Astrocyte (in vitro differentiated cells and primary cell): Measurements from ENCODE around the gene ABLIM2. TPM values are rescaled to one million over a fixed set of nuclear protein-coding genes. Genes with fewer than 3 reads are reported as not detected.

Experiments used
- DNase-seq: peaks from one replicate; pipeline ENCODE4 v3.0.0-alpha.2; 2010; ENCODE audit warnings: low read depth
- FAIRE-seq: peaks from 2 replicates; lab custom pipeline; 2011; peaks lifted over from hg19 to GRCh38; lab: Jason Lieb, UNC
- H2AFZ ChIP-seq: 2 replicates; pipeline ENCODE4 v1.6.0; 2012; ENCODE audit warnings: low read depth, low read length, inconsistent platforms
- H3K27ac ChIP-seq: 2 replicates; pipeline ENCODE4 v1.5.1; 2011; ENCODE audit warnings: low read depth, low read length, inconsistent platforms
- H3K27me3 ChIP-seq: 2 replicates; pipeline ENCODE4 v1.6.0; 2011; ENCODE audit warnings: low read length, inconsistent platforms; ENCODE audit not compliant: insufficient read depth
- H3K36me3 ChIP-seq: 2 replicates; pipeline ENCODE4 v1.5.1; 2011; ENCODE audit warnings: low read length, inconsistent platforms; ENCODE audit not compliant: insufficient read depth
- H3K4me1 ChIP-seq: 2 replicates; pipeline ENCODE4 v1.5.1; 2011; ENCODE audit warnings: low read length, inconsistent platforms; ENCODE audit not compliant: insufficient read depth
- H3K4me2 ChIP-seq: 2 replicates; pipeline ENCODE4 v1.6.0; 2012; ENCODE audit warnings: low read length, inconsistent platforms
- H3K4me3 ChIP-seq: 2 replicates; pipeline ENCODE4 v1.5.1; 2011; ENCODE audit warnings: low read depth, mild to moderate bottlenecking, low read length, inconsistent platforms; ENCODE audit not compliant: insufficient read depth
- H3K79me2 ChIP-seq: 2 replicates; pipeline ENCODE4 v1.6.0; 2012; ENCODE audit warnings: mild to moderate bottlenecking, low read length, inconsistent platforms; ENCODE audit not compliant: insufficient read depth
- H3K9ac ChIP-seq: 2 replicates; pipeline ENCODE4 v1.6.0; 2012; ENCODE audit warnings: mild to moderate bottlenecking, low read length, inconsistent platforms
- H3K9me3 ChIP-seq: 2 replicates; pipeline ENCODE4 v1.5.1; 2012; ENCODE audit warnings: low read depth, mild to moderate bottlenecking, low read length, inconsistent platforms; ENCODE audit not compliant: insufficient read depth
- H4K20me1 ChIP-seq: 2 replicates; pipeline ENCODE4 v1.6.0; 2012; ENCODE audit warnings: low read length, inconsistent platforms; ENCODE audit not compliant: insufficient read depth
- H3K27ac Mint-ChIP-seq: one replicate; pipeline ENCODE4 v1.8.0; 2021; ENCODE audit warnings: mild to moderate bottlenecking, mixed read lengths; ENCODE audit not compliant: unreplicated experiment
- H3K27me3 Mint-ChIP-seq: one replicate; pipeline ENCODE4 v1.8.0; 2021; ENCODE audit warnings: low read depth, mixed read lengths; ENCODE audit not compliant: unreplicated experiment
- H3K36me3 Mint-ChIP-seq: one replicate; pipeline ENCODE4 v1.8.0; 2021; ENCODE audit warnings: low read depth, mixed read lengths; ENCODE audit not compliant: unreplicated experiment
- H3K4me1 Mint-ChIP-seq: one replicate; pipeline ENCODE4 v1.8.0; 2021; ENCODE audit warnings: low read depth, mixed read lengths; ENCODE audit not compliant: unreplicated experiment
- H3K4me3 Mint-ChIP-seq: one replicate; pipeline ENCODE4 v1.8.0; 2021; ENCODE audit warnings: mild to moderate bottlenecking, moderate library complexity, mixed read lengths; ENCODE audit not compliant: unreplicated experiment
- H3K9me3 Mint-ChIP-seq: one replicate; pipeline ENCODE4 v1.8.0; 2021; ENCODE audit warnings: mild to moderate bottlenecking, mixed read lengths; ENCODE audit not compliant: unreplicated experiment
- EZH2 ChIP-seq: IDR thresholded peaks from 2 replicates; pipeline ENCODE4 v1.6.1; 2012; ENCODE audit warnings: mild to moderate bottlenecking, low read length, inconsistent platforms; ENCODE audit not compliant: insufficient read depth
- total RNA-seq: library from RNA; stranded (reverse); gene quantifications from 2 replicates; pipeline ENCODE4 v1.2.1, GENCODE V29; 2021
- TF ChIP-seq, protein P1 (sequence below): IDR thresholded peaks from 2 replicates; pipeline ENCODE4 v1.5.1; 2011; ENCODE audit warnings: low read depth, mild to moderate bottlenecking, inconsistent platforms, low read length, moderate library complexity; ENCODE audit not compliant: insufficient read depth

The ABLIM2 gene
- total RNA-seq, 1 donor from 2014 or later: 0.50 TPM

DNA sequence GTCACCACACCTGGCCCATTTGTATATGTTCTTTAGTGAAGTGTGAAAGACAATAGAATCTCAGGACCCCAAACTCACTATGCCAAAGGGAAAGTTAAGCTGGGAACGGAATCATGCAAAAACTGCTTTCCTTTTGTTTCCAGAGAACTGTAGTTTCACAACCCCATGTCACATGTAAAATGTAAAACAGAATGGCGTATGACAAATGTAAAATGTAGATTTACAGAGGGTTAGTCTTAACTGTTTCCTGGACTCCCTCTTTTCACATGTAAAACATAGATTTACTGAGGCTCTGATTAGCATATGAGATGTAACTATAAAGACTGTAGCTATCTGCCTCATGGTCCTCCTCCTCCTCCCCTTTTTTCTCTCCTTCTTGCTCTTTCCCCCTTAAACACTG lies 66.3 kb downstream of the ABLIM2 start:
- no peak overlapping the region for H3K27ac ChIP-seq
- H3K4me3 ChIP-seq: no peak overlapping the region
- H4K20me1 ChIP-seq: no peaks in the 10 kb centered on the region
- no peak overlapping the region for H3K4me2 ChIP-seq
- H2AFZ ChIP-seq: no peak overlapping the region
- Mint-ChIP-seq H3K36me3 (peaks cover 3% of the 10 kb centered on the region), H3K27me3 (peaks cover 22% of the 10 kb centered on the region), H3K27ac (no peak overlapping the region), H3K9me3 (peaks cover 14% of the 10 kb centered on the region), H3K4me3 (no peak overlapping the region), H3K4me1 (no peaks in the 10 kb centered on the region)
- no peak overlapping the region for H3K9ac ChIP-seq
- no peaks in the 10 kb centered on the region for H3K27me3 ChIP-seq
- H3K4me1 ChIP-seq: peaks cover 6% of the 10 kb centered on the region
- FAIRE-seq (no peak), DNase-seq (no peak)
- TF ChIP-seq, protein P1, sequence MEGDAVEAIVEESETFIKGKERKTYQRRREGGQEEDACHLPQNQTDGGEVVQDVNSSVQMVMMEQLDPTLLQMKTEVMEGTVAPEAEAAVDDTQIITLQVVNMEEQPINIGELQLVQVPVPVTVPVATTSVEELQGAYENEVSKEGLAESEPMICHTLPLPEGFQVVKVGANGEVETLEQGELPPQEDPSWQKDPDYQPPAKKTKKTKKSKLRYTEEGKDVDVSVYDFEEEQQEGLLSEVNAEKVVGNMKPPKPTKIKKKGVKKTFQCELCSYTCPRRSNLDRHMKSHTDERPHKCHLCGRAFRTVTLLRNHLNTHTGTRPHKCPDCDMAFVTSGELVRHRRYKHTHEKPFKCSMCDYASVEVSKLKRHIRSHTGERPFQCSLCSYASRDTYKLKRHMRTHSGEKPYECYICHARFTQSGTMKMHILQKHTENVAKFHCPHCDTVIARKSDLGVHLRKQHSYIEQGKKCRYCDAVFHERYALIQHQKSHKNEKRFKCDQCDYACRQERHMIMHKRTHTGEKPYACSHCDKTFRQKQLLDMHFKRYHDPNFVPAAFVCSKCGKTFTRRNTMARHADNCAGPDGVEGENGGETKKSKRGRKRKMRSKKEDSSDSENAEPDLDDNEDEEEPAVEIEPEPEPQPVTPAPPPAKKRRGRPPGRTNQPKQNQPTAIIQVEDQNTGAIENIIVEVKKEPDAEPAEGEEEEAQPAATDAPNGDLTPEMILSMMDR: no peak
- TF ChIP-seq EZH2: no peak
- no peaks in the 10 kb centered on the region for H3K36me3 ChIP-seq
- H3K9me3 ChIP-seq: peaks cover 5% of the 10 kb centered on the region
- H3K79me2 ChIP-seq: no peaks in the 10 kb centered on the region

DNA sequence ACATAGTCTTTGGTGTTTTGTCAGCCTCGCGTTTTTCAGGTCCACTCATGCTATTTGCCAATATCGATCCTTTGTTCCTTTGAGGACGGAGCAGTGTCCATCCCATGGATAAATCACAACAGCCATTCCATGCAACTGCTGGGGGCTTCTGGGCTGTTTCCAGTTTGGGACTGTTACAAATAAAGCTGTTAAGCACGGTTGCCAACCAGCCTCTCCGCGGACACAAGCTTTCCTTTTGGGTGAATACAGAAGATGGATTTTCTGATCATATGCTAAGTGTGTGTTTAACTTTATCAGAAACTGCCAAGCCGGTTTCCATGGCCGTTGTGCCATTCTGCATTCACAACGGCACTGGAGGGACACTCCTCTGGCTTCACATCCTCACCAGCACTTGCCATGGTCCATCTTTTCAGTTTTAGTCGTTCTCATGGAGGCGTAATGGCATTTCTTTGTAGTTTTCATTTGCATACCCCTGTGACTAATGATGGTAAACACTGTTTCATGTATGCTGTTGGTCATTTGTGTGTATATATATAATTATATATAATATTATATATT lies 67.8 kb downstream of the ABLIM2 start:
- Histone ChIP-seq H3K27me3 (no peaks in the 10 kb centered on the region), H2AFZ (no peak overlapping the region), H3K27ac (no peak overlapping the region), H4K20me1 (no peaks in the 10 kb centered on the region), H3K4me2 (peak overlapping the region; percentile 38), H3K79me2 (no peaks in the 10 kb centered on the region), H3K9ac (no peak overlapping the region), H3K9me3 (peaks cover 5% of the 10 kb centered on the region), H3K4me3 (no peak overlapping the region), H3K36me3 (no peaks in the 10 kb centered on the region), H3K4me1 (peaks cover 6% of the 10 kb centered on the region)
- Mint-ChIP-seq H3K27me3 (peaks cover 25% of the 10 kb centered on the region), H3K9me3 (peaks cover 11% of the 10 kb centered on the region), H3K36me3 (peaks cover under 1% of the 10 kb centered on the region), H3K27ac (no peak overlapping the region), H3K4me3 (no peak overlapping the region), H3K4me1 (no peaks in the 10 kb centered on the region)
- no peak for TF ChIP-seq EZH2
- TF ChIP-seq, protein P1: no peak
- DNase-seq: no peak
- FAIRE-seq: no peak

DNA sequence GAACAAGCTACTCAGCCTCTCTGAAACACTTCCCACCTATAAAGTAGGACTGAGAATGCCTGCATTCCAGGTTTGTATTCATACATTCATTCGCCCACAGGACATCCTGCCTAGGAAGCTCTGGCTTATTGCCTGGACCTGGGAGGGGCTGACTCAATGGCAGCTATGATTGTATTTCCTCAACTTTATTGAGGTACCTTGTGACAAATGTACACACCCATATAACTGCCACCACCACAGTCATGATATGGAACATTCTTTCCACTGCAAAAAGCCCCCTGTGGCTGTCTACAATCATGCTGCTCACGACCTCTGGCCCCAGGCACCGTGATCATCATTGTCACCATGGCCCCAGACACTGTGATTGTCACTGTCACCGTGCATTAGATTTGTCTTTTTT lies 68.3 kb downstream of the ABLIM2 start:
- Histone ChIP-seq H3K4me2 (peak overlapping the region; percentile 38), H2AFZ (peak overlapping the region; percentile 5), H3K9ac (no peak overlapping the region), H3K9me3 (peaks cover 5% of the 10 kb centered on the region), H3K27me3 (no peaks in the 10 kb centered on the region), H3K27ac (no peak overlapping the region), H3K79me2 (no peaks in the 10 kb centered on the region), H4K20me1 (no peaks in the 10 kb centered on the region), H3K36me3 (no peaks in the 10 kb centered on the region), H3K4me1 (peaks cover 6% of the 10 kb centered on the region), H3K4me3 (no peak overlapping the region)
- no peaks in the 10 kb centered on the region for H3K4me1 Mint-ChIP-seq
- peaks cover 11% of the 10 kb centered on the region for H3K9me3 Mint-ChIP-seq
- peaks cover 27% of the 10 kb centered on the region for H3K27me3 Mint-ChIP-seq
- TF ChIP-seq EZH2: no peak
- TF ChIP-seq, protein P1: no peak
- no peak overlapping the region for H3K27ac Mint-ChIP-seq
- DNase-seq: peak; percentile 54
- no peak overlapping the region for H3K4me3 Mint-ChIP-seq
- FAIRE-seq: no peak
- H3K36me3 Mint-ChIP-seq: no peaks in the 10 kb centered on the region
